ENCODE results near the gene SLC9A2. TPM values are rescaled to one million over a fixed set of nuclear protein-coding genes. Genes with fewer than 3 reads are reported as not detected.

The SLC9A2 gene
- total and polyA plus RNA-seq, 10 donors = 0.02 to 0.20 TPM; not detected in 8

GRCh38 chr2:102581911-102582310 lies 37.4 kb upstream of the SLC9A2 start:
- no peaks in the 10 kb centered on the region for H3K36me3 ChIP-seq
- H3K4me1 ChIP-seq = peaks cover 0 to 5% (median 0%) of the 10 kb centered on the region in 6 donors
- no peak overlapping the region for H3K4me3 ChIP-seq
- TF ChIP-seq POLR2AphosphoS5 (IDR thresholded peaks at IDR 0.05) = no peak
- TF ChIP-seq, protein P1, sequence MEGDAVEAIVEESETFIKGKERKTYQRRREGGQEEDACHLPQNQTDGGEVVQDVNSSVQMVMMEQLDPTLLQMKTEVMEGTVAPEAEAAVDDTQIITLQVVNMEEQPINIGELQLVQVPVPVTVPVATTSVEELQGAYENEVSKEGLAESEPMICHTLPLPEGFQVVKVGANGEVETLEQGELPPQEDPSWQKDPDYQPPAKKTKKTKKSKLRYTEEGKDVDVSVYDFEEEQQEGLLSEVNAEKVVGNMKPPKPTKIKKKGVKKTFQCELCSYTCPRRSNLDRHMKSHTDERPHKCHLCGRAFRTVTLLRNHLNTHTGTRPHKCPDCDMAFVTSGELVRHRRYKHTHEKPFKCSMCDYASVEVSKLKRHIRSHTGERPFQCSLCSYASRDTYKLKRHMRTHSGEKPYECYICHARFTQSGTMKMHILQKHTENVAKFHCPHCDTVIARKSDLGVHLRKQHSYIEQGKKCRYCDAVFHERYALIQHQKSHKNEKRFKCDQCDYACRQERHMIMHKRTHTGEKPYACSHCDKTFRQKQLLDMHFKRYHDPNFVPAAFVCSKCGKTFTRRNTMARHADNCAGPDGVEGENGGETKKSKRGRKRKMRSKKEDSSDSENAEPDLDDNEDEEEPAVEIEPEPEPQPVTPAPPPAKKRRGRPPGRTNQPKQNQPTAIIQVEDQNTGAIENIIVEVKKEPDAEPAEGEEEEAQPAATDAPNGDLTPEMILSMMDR (IDR thresholded peaks at IDR 0.05 in 8 of 11, conservative IDR thresholded peaks at IDR 0.05 in 3 of 11) = no peak
- no peak for TF ChIP-seq POLR2A (IDR thresholded peaks at IDR 0.05)
- no peak for DNase-seq
- peaks cover 0 to 31% (median 9%) of the 10 kb centered on the region in 8 donors for H3K9me3 ChIP-seq
- no peak overlapping the region for H3K27ac ChIP-seq
- no peaks in the 10 kb centered on the region for H3K27me3 ChIP-seq (replicated peaks in 1 of 7)
- intact Hi-C loops (cut with DNase I; ENCODE audit: low total_unique reads) = no loop called here

DNA sequence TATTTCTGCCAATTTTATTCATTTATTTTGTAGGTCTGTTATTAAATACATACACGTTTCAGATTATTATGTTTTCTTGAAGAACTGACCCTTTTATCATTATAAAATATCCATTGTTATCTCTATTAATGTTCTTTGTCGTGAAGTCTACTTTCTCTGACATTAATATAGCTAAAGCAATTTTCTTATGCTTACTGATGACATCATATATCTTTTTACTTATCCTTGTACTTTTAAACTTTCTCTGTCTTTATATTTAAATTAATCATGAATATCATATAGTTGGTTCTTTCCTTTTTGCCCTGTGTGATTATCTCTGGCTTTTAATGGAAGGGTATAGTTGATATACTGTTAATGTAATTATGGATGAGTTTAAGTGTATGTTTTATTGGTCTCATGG lies 36.5 kb upstream of the SLC9A2 start:
- WGBS, 5 donors = 72 to 91% (median 82%) methylated on average over 2 of the region's 2 CpGs
- Histone ChIP-seq H3K27ac (no peak overlapping the region), H3K27me3 (replicated peaks in 1 of 7) (no peaks in the 10 kb centered on the region), H3K9me3 (peaks cover 0 to 31% (median 9%) of the 10 kb centered on the region in 8 donors), H3K4me3 (no peak overlapping the region), H3K36me3 (no peaks in the 10 kb centered on the region), H3K4me1 (peaks cover 0 to 5% (median 0%) of the 10 kb centered on the region in 6 donors)
- TF ChIP-seq POLR2AphosphoS5 (IDR thresholded peaks at IDR 0.05) (no peak), POLR2A (IDR thresholded peaks at IDR 0.05) (no peak)
- TF ChIP-seq, protein P1 (IDR thresholded peaks at IDR 0.05 in 8 of 11, conservative IDR thresholded peaks at IDR 0.05 in 3 of 11) = no peak
- DNase-seq = no peak
- intact Hi-C loops (cut with DNase I; ENCODE audit: low total_unique reads) = no loop called here

DNA sequence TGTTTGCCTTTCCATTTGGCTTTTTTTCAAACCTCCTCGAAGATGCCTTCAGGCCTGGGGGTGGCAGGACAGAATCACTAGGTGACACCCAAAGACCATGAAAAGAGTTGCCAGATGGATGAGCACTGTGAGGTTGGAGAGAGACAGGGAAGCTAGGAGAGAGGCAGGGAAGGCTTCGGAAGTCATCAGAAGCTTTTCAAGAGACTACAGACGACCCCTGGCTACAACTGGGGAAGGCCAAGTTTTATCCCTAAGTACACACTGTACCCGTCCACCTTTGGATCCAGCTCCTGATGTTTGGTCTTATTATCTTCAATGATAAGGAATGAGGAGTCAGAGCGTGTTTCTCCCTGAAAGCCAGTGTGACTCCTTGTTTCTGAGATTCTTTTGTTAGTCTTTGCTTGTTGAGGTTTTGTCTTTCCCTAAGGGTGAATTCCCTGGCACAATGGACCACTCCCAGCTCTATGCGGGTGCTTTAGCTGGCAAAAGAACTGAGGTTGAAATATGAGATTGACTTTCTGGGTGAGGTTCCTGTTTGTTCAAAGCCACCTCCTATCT lies 33.4 kb upstream of the SLC9A2 start:
- Histone ChIP-seq H3K9me3 (peaks cover 0 to 1% (median under 1%) of the 10 kb centered on the region in 8 donors), H3K36me3 (no peaks in the 10 kb centered on the region), H3K27me3 (replicated peaks in 1 of 7) (no peaks in the 10 kb centered on the region), H3K4me3 (no peak overlapping the region), H3K27ac (no peak overlapping the region), H3K4me1 (peaks cover 0 to 5% (median 0%) of the 10 kb centered on the region in 6 donors)
- 72 to 91% (median 84%) methylated on average over 6 of the region's 6 CpGs for WGBS, 5 donors
- TF ChIP-seq POLR2A (IDR thresholded peaks at IDR 0.05) (no peak), POLR2AphosphoS5 (IDR thresholded peaks at IDR 0.05) (no peak)
- TF ChIP-seq, protein P1 (IDR thresholded peaks at IDR 0.05 in 8 of 11, conservative IDR thresholded peaks at IDR 0.05 in 3 of 11) = no peak
- DNase-seq = no peak
- intact Hi-C loops (cut with DNase I; ENCODE audit: low total_unique reads) = no loop called here

GRCh38 chr2:102588213-102588939 lies 31.0 kb upstream of the SLC9A2 start:
- Histone ChIP-seq H3K36me3 (no peaks in the 10 kb centered on the region), H3K27ac (no peak overlapping the region), H3K4me3 (no peak overlapping the region), H3K4me1 (no peaks in the 10 kb centered on the region), H3K27me3 (replicated peaks in 1 of 7) (no peaks in the 10 kb centered on the region), H3K9me3 (no peaks in the 10 kb centered on the region)
- intact Hi-C loops (cut with DNase I; ENCODE audit: low total_unique reads) = no loop called here
- WGBS, 5 donors = 81 to 87% (median 87%) methylated on average over 8 of the region's 8 CpGs
- no peak for DNase-seq
- TF ChIP-seq POLR2AphosphoS5 (IDR thresholded peaks at IDR 0.05) (no peak), POLR2A (IDR thresholded peaks at IDR 0.05) (no peak)
- TF ChIP-seq, protein P1 (IDR thresholded peaks at IDR 0.05 in 8 of 11, conservative IDR thresholded peaks at IDR 0.05 in 3 of 11) = no peak
